ENCODE data around the gene KCNQ1.

Gene KCNQ1

GRCh38 chr11:2839395-2839943, 394.7 kb downstream of the KCNQ1 start:
- no peak for DNase-seq (ENCODE audit: insufficient read length)
- no peak for FAIRE-seq
- TF ChIP-seq TAF1 (IDR thresholded peaks at IDR 0.05; ENCODE audit: borderline replicate concordance, low read depth, low read length) (no peak), POLR2A (IDR thresholded peaks at IDR 0.05; ENCODE audit: low read depth, low read length) (no peak), POLR2AphosphoS5 (IDR thresholded peaks at IDR 0.05; ENCODE audit: low read depth, low read length) (no peak)

DNA sequence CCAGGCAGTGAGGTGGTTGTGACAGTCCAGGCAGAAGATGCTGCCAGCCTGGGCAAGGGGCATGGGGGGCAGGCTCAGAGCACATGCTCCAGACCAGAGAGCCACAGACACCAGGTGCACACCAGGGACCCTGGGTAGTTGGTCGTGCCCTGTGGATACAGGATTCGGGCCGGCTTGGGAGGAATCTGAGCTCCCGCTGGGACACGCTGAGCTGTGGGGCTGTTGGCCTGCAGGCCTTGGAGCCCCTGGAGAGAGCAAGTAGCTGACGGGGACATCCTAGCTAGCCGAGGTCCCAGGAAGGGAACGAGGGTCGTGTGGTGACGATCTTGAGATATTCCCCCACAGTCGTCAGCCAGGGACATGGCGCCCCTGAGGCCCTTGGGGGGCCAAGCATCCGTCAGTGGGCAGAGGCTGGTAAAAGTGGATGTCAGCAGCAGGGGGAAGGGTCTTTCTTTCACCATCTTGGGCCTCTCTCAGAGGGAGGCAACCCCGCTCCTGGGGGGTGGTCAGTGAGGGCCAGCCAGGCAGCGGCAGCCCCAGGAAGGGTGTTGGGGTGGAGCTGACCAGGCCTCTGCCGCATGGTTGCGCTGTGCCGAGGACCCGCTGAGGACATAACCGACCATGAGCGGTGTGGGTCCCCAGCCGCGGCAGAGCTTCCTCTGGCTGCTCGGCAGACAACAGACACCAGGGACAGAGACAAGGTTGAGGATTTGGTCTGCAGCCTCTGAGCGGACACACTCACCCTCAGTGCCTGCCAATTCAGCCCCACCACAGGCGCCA, 396.8 kb downstream of the KCNQ1 start:
- DNase-seq (ENCODE audit: insufficient read length) (no peak), FAIRE-seq (no peak)
- TF ChIP-seq TAF1 (IDR thresholded peaks at IDR 0.05; ENCODE audit: borderline replicate concordance, low read depth, low read length): no peak
- no peak for TF ChIP-seq POLR2A (IDR thresholded peaks at IDR 0.05; ENCODE audit: low read depth, low read length)
- TF ChIP-seq POLR2AphosphoS5 (IDR thresholded peaks at IDR 0.05; ENCODE audit: low read depth, low read length): no peak

DNA sequence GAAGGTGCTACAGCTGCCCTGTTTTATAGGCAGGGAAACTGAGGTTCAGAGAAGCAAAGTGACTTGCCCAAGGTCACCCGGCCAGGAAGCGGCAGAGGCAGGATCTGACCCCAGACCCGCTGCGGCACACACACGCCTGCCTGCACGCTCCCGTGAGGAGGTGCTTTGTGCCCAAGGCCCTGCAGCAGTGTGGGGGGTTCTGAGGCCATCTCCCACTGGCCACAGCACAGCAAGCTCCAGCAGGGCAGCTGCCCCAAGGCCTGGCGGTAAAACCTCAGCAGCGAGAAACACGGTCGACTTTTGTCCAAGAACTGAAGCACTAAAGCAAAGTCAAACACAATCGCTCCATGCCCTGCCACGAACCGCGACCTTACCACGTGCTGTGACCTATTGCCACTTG, 398.1 kb downstream of the KCNQ1 start:
- FAIRE-seq: no peak

DNA sequence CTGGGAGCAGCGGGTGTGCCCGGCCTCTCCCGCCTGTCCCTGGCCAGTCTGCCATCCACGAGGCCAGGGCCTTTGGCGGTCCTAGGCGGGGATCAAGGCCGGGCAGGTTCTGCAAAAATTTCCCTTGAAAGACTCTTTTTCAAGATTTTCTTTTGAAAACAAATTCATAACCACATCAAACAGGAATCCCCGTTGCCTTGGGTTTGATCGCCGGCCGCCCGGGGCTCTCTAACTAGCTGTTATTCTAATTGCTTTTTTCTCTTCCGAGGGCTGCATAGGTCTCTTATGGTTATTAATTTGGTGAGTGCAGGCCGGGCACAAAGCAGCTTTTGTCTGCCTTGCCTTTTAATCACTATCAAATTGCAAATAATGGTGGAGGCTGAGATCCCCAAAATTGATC, 398.7 kb downstream of the KCNQ1 start:
- DNase-seq (ENCODE audit: insufficient read length) (no peak), FAIRE-seq (no peak)
- TF ChIP-seq POLR2A (IDR thresholded peaks at IDR 0.05; ENCODE audit: low read depth, low read length) (no peak), POLR2AphosphoS5 (IDR thresholded peaks at IDR 0.05; ENCODE audit: low read depth, low read length) (no peak), TAF1 (IDR thresholded peaks at IDR 0.05; ENCODE audit: borderline replicate concordance, low read depth, low read length) (no peak)

More for the DNA sequence above, 398.1 kb downstream of the KCNQ1 start:
- DNase-seq (ENCODE audit: insufficient read length): no peak
- TF ChIP-seq POLR2AphosphoS5 (IDR thresholded peaks at IDR 0.05; ENCODE audit: low read depth, low read length): no peak
- TF ChIP-seq TAF1 (IDR thresholded peaks at IDR 0.05; ENCODE audit: borderline replicate concordance, low read depth, low read length): no peak
- TF ChIP-seq POLR2A (IDR thresholded peaks at IDR 0.05; ENCODE audit: low read depth, low read length): no peak

- FAIRE-seq: no peak
- TF ChIP-seq TAF1 (IDR thresholded peaks at IDR 0.05; ENCODE audit: borderline replicate concordance, low read depth, low read length): no peak
- no peak for TF ChIP-seq POLR2AphosphoS5 (IDR thresholded peaks at IDR 0.05; ENCODE audit: low read depth, low read length)
- no peak for TF ChIP-seq POLR2A (IDR thresholded peaks at IDR 0.05; ENCODE audit: low read depth, low read length)
- DNase-seq (ENCODE audit: insufficient read length): no peak
These were observed 399.5 kb downstream of the KCNQ1 start for GRCh38 chr11:2844116-2844842.

GRCh38 chr11:2844996-2845395, 400.2 kb downstream of the KCNQ1 start:
- TF ChIP-seq POLR2AphosphoS5 (IDR thresholded peaks at IDR 0.05; ENCODE audit: low read depth, low read length): no peak
- no peak for TF ChIP-seq POLR2A (IDR thresholded peaks at IDR 0.05; ENCODE audit: low read depth, low read length)
- FAIRE-seq (no peak), DNase-seq (ENCODE audit: insufficient read length) (no peak)

DNA sequence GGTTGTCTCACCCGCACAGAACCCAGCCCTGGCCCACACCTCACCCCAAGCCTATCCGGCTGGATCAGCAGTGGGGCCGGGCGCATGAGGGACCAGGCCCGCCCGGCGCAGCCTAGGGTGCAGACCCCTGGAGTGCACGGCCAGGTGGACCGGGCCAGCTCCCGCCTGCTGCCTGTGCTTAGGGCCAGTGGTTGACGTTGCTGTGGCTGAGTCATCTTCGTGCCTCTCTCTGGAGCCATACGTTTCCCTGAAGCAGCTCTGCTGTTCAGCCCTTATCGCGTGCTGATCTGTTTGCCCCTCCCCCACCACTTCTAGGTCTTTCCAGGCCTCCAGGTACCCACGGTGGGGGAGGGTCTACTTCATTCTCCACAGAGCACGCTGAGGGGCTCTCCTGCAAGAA, 401.2 kb downstream of the KCNQ1 start:
- TF ChIP-seq POLR2AphosphoS5 (IDR thresholded peaks at IDR 0.05; ENCODE audit: low read depth, low read length): no peak
- no peak for TF ChIP-seq POLR2A (IDR thresholded peaks at IDR 0.05; ENCODE audit: low read depth, low read length)
- TF ChIP-seq TAF1 (IDR thresholded peaks at IDR 0.05; ENCODE audit: borderline replicate concordance, low read depth, low read length): no peak
- FAIRE-seq (no peak), DNase-seq (ENCODE audit: insufficient read length) (no peak)

DNA sequence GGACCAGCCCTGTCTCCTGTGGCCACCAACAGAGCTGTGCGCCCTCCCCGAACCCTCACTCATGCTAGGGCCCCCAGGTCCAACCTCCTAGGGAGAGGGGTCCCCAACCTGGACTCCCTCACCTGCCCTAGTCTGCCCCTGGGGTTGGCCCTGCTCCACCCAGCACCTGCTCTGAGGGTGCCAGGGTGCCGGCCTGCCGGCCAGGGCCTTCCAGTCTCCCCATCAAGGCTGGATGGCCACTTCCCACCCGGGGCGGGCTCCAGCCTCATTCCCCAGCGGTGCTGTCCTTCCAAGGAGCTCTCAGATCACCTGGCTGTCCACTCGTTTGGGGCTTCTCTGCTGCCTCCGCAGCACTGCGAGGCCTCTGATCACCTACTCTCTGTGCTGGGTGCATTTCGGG, 401.7 kb downstream of the KCNQ1 start:
- no peak for FAIRE-seq
- TF ChIP-seq POLR2AphosphoS5 (IDR thresholded peaks at IDR 0.05; ENCODE audit: low read depth, low read length): no peak
- TF ChIP-seq POLR2A (IDR thresholded peaks at IDR 0.05; ENCODE audit: low read depth, low read length): no peak
- TF ChIP-seq TAF1 (IDR thresholded peaks at IDR 0.05; ENCODE audit: borderline replicate concordance, low read depth, low read length): no peak
- DNase-seq (ENCODE audit: insufficient read length): no peak

DNA sequence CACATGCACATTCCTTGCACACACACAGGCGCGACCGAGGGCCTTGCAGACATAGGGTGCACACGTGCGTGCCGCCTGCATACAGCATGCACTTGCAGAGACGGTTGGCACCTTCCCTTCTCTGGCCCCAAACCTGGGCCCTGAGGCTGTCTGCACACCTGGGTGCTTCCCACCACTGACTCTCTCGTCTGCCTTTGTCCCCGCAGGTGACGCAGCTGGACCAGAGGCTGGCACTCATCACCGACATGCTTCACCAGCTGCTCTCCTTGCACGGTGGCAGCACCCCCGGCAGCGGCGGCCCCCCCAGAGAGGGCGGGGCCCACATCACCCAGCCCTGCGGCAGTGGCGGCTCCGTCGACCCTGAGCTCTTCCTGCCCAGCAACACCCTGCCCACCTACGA, 402.8 kb downstream of the KCNQ1 start:
- DNase-seq (ENCODE audit: insufficient read length): no peak
- FAIRE-seq: no peak
- TF ChIP-seq TAF1 (IDR thresholded peaks at IDR 0.05; ENCODE audit: borderline replicate concordance, low read depth, low read length): no peak
- no peak for TF ChIP-seq POLR2A (IDR thresholded peaks at IDR 0.05; ENCODE audit: low read depth, low read length)
- TF ChIP-seq POLR2AphosphoS5 (IDR thresholded peaks at IDR 0.05; ENCODE audit: low read depth, low read length): no peak

DNA sequence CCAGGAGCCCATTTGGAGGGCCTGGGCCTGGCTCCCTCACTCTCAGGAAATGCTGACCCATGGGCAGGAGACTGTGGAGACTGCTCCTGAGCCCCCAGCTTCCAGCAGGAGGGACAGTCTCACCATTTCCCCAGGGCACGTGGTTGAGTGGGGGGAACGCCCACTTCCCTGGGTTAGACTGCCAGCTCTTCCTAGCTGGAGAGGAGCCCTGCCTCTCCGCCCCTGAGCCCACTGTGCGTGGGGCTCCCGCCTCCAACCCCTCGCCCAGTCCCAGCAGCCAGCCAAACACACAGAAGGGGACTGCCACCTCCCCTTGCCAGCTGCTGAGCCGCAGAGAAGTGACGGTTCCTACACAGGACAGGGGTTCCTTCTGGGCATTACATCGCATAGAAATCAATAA, 403.7 kb downstream of the KCNQ1 start:
- DNase-seq (ENCODE audit: insufficient read length): no peak
- no peak for TF ChIP-seq TAF1 (IDR thresholded peaks at IDR 0.05; ENCODE audit: borderline replicate concordance, low read depth, low read length)
- TF ChIP-seq POLR2AphosphoS5 (IDR thresholded peaks at IDR 0.05; ENCODE audit: low read depth, low read length): no peak
- no peak for TF ChIP-seq POLR2A (IDR thresholded peaks at IDR 0.05; ENCODE audit: low read depth, low read length)
- FAIRE-seq: no peak

GRCh38 chr11:2849994-2850770, 405.4 kb downstream of the KCNQ1 start:
- no peak for TF ChIP-seq TAF1 (IDR thresholded peaks at IDR 0.05; ENCODE audit: borderline replicate concordance, low read depth, low read length)
- no peak for TF ChIP-seq POLR2AphosphoS5 (IDR thresholded peaks at IDR 0.05; ENCODE audit: low read depth, low read length)
- TF ChIP-seq POLR2A (IDR thresholded peaks at IDR 0.05; ENCODE audit: low read depth, low read length): no peak
- FAIRE-seq (no peak), DNase-seq (ENCODE audit: insufficient read length) (no peak)

All from GM12892 (cell line).